BLaER1 treated with 17β-estradiol and CSF1 and Interleukin-3, amounts not matched to agents 10 nM and 100 nM (cell line): ENCODE results near the gene KRTAP5-5.
"Not testable (repeated sequence)": the region's sequence is repeated elsewhere in the genome, so short reads cannot be mapped to it uniquely, and the experiment has no call there.

Experiments
- H3K27ac ChIP-seq, 11 experiments: shearing (Covaris generic); formaldehyde crosslinking; 2 replicates each; pipeline ENCODE4 v1.8.1; 2022
- H3K27me3 ChIP-seq, 11 experiments: shearing (Covaris generic); formaldehyde crosslinking; 2 replicates each; pipeline ENCODE4 v1.8.1; 2022
- H3K36me3 ChIP-seq, 11 experiments: shearing (Covaris generic); formaldehyde crosslinking; 2 replicates each; pipeline ENCODE4 v1.8.1; 2022
- H3K4me1 ChIP-seq, 10 experiments: shearing (Covaris generic); formaldehyde crosslinking; 2 replicates each; pipeline ENCODE4 v1.8.1; 2022
- H3K4me2 ChIP-seq, 11 experiments: shearing (Covaris generic); formaldehyde crosslinking; 2 replicates each; pipeline ENCODE4 v1.8.1; 2022
- H3K4me3 ChIP-seq, 10 experiments: shearing (Covaris generic); formaldehyde crosslinking; 2 replicates each; pipeline ENCODE4 v1.8.1; 2022
- H3K9ac ChIP-seq, 11 experiments: shearing (Covaris generic); formaldehyde crosslinking; 2 replicates each; pipeline ENCODE4 v1.8.1; 2022
- H3K9me3 ChIP-seq, 11 experiments: shearing (Covaris generic); formaldehyde crosslinking; replicated peaks in 1 of 11; 2 replicates each; pipeline ENCODE4 v1.8.1; 2022
- H4K20me1 ChIP-seq, 11 experiments: shearing (Covaris generic); formaldehyde crosslinking; 2 replicates each; pipeline ENCODE4 v1.8.1; 2022
- Cebpa-rat ChIP-seq, 11 experiments: shearing (Covaris generic); IDR thresholded peaks; 2 replicates each; pipeline ENCODE4 v1.8.1; 2022

The KRTAP5-5 gene

GRCh38 chr11:1592628-1593027, 36.9 kb upstream of the KRTAP5-5 start:
- Histone ChIP-seq H4K20me1 (no peaks in the 10 kb centered on the region), H3K27me3 (0 out of 22 replicates have a peak, but pooled peaks cover 0 to 4% (median 0%) of the 10 kb centered on the region in 11 experiments), H3K4me3 (no peak overlapping the region), H3K4me2 (0 out of 22 replicates have a peak overlapping the region, but pooled peaks of 1 of the 11 experiments have one; percentile 10), H3K4me1 (peaks cover 31 to 52% (median 42%) of the 10 kb centered on the region in 10 experiments), H3K9me3 (peaks cover 0 to 31% (median 20%) of the 10 kb centered on the region in 11 experiments; a peak in 17 of 22 replicates), H3K9ac (no peak overlapping the region), H3K27ac (peak overlapping the region in 4 of 11 experiments; percentile 21 to 97 (median 62); a peak in 2 of 22 replicates), H3K36me3 (peaks cover 0 to 6% (median 0%) of the 10 kb centered on the region in 11 experiments; a peak in 3 of 22 replicates)
- no peak for TF ChIP-seq Cebpa-rat (IDR thresholded peaks at IDR 0.05)

- Histone ChIP-seq H3K4me2 (peak overlapping the region in 3 of 11 experiments; percentile 8 to 41 (median 37); a peak in 4 of 22 replicates), H3K4me1 (peaks cover 11 to 28% (median 20%) of the 10 kb centered on the region in 10 experiments; a peak in 18 of 20 replicates), H3K9me3 (peaks cover 0 to 15% (median 0%) of the 10 kb centered on the region in 11 experiments; a peak in 4 of 22 replicates)
- H3K27ac ChIP-seq, H3K36me3 ChIP-seq, H4K20me1 ChIP-seq, H3K9ac ChIP-seq, H3K4me3 ChIP-seq, H3K27me3 ChIP-seq: not testable (repeated sequence)
Measured at GRCh38 chr11:1595994-1596575, 33.5 kb upstream of the KRTAP5-5 start.

GRCh38 chr11:1596576-1597121, 32.9 kb upstream of the KRTAP5-5 start:
- H3K27ac ChIP-seq: not testable (repeated sequence)
- Histone ChIP-seq H3K4me2 (peak overlapping the region in 3 of 11 experiments; percentile 6 to 51 (median 28); a peak in 1 of 22 replicates), H3K9ac (0 out of 22 replicates have a peak overlapping the region, but pooled peaks of 1 of the 11 experiments have one; percentile 9)

GRCh38 chr11:1597331-1597993, 32.1 kb upstream of the KRTAP5-5 start:
- Histone ChIP-seq H3K27ac (0 out of 22 replicates have a peak overlapping the region, but pooled peaks of 1 of the 11 experiments have one; percentile 6), H3K4me2 (peak overlapping the region; percentile 0 to 52 (median 28); a peak in 13 of 22 replicates), H3K27me3 (peaks cover 0 to 4% (median 0%) of the 10 kb centered on the region in 11 experiments; a peak in 1 of 22 replicates), H3K9me3 (0 out of 22 replicates have a peak, but pooled peaks cover 0 to 4% (median 0%) of the 10 kb centered on the region in 11 experiments), H3K36me3 (no peaks in the 10 kb centered on the region), H3K4me1 (peaks cover 11 to 25% (median 20%) of the 10 kb centered on the region in 10 experiments; a peak in 18 of 20 replicates), H3K4me3 (no peak overlapping the region), H3K9ac (peak overlapping the region in 1 of 11 experiments; percentile 9; a peak in 1 of 22 replicates), H4K20me1 (no peaks in the 10 kb centered on the region)
- no peak for TF ChIP-seq Cebpa-rat (IDR thresholded peaks at IDR 0.05)

More at GRCh38 chr11:1596576-1597121, 32.9 kb upstream of the KRTAP5-5 start:
- peaks cover 11 to 25% (median 20%) of the 10 kb centered on the region in 10 experiments; a peak in 18 of 20 replicates for H3K4me1 ChIP-seq
- not testable (repeated sequence) for H3K27me3 ChIP-seq, H3K36me3 ChIP-seq, H3K4me3 ChIP-seq, H3K9me3 ChIP-seq, H4K20me1 ChIP-seq

DNA sequence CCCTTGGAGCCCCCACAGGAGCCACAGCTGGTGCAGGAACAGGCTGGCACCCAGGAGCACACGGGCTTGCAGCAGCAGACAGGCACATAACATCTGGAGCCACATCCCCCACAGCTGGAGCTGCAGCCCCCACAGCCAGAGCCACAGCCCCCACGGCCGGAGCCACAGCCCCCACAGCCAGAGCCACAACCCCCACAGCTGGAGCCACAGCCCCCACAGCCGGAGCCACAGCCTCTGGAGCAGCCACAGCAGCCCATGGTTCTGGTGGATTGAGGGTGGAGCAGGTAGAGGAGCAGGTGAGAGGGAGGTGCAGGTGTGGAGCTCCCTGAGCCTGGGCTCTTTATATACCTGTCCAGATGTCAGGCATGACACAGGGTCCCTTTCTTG, 31.6 kb upstream of the KRTAP5-5 start, which contains the start of gene KRTAP5-2:
Gene KRTAP5-2 (minus strand): TSS at position 301 of the 387 bp plus-strand sequence. CDS start 44 bp downstream, at position 257.
- Histone ChIP-seq H3K27ac (0 out of 22 replicates have a peak within 1 kb of the TSS, but pooled peaks of 1 of the 11 experiments have one; percentile 6), H3K9ac (peak within 1 kb of the TSS in 1 of 11 experiments; percentile 9; a peak in 1 of 22 replicates), H3K4me1 (peaks cover 11 to 25% (median 20%) of the 10 kb centered on the region in 10 experiments; a peak in 18 of 20 replicates), H3K27me3 (peaks cover 0 to 4% (median 0%) of the 10 kb centered on the region in 11 experiments; a peak in 1 of 22 replicates), H3K36me3 (no peaks in the 10 kb centered on the region), H3K4me2 (peak within 1 kb of the TSS; percentile 0 to 52 (median 28); a peak in 13 of 22 replicates), H3K9me3 (no peaks in the 10 kb centered on the region), H3K4me3 (no peak within 1 kb of the TSS), H4K20me1 (no peaks in the 10 kb centered on the region)
- no peak for TF ChIP-seq Cebpa-rat (IDR thresholded peaks at IDR 0.05)

DNA sequence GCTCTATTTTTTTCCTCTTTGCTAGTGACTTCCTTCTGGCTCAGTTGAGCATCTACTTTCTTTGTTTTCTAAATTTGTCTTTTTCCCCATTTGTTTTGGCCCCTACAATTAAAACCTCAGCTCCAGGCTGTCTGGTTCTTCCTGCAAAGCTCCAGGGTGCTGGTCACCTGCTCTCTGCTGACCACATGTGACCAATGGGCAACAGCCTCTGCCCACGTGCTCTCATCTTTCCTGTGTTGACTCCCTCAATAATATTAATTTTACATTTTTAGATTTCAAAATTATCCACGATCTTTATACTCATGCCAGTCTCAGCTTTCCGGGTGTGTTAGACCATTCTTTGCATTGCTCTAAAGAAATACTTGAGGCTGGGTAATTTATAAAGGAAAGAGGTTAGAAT, 31.2 kb upstream of the KRTAP5-5 start:
- H3K4me1 ChIP-seq: peaks cover 11 to 25% (median 20%) of the 10 kb centered on the region in 10 experiments; a peak in 18 of 20 replicates
- not testable (repeated sequence) for H3K36me3 ChIP-seq, H3K27ac ChIP-seq, H3K4me3 ChIP-seq, H3K27me3 ChIP-seq, H3K9me3 ChIP-seq, H4K20me1 ChIP-seq, H3K9ac ChIP-seq
- peak overlapping the region in 4 of 11 experiments; percentile 10 to 50 (median 32); a peak in 3 of 22 replicates for H3K4me2 ChIP-seq

- Histone ChIP-seq H4K20me1 (no peaks in the 10 kb centered on the region), H3K4me3 (no peak overlapping the region), H3K36me3 (no peaks in the 10 kb centered on the region), H3K4me1 (peaks cover 11 to 25% (median 20%) of the 10 kb centered on the region in 10 experiments; a peak in 18 of 20 replicates), H3K9me3 (no peaks in the 10 kb centered on the region), H3K9ac (no peak overlapping the region), H3K4me2 (no peak overlapping the region), H3K27ac (no peak overlapping the region), H3K27me3 (peaks cover 0 to 4% (median 0%) of the 10 kb centered on the region in 11 experiments; a peak in 1 of 22 replicates)
- TF ChIP-seq Cebpa-rat (IDR thresholded peaks at IDR 0.05): no peak
Measured at GRCh38 chr11:1598816-1599215, 30.8 kb upstream of the KRTAP5-5 start.

- Histone ChIP-seq H3K4me1 (peaks cover 11 to 27% (median 20%) of the 10 kb centered on the region in 10 experiments; a peak in 18 of 20 replicates), H3K4me3 (no peak overlapping the region), H3K36me3 (no peaks in the 10 kb centered on the region), H3K27ac (no peak overlapping the region), H3K9ac (no peak overlapping the region), H4K20me1 (no peaks in the 10 kb centered on the region), H3K9me3 (no peaks in the 10 kb centered on the region), H3K4me2 (no peak overlapping the region), H3K27me3 (peaks cover 0 to 4% (median 0%) of the 10 kb centered on the region in 11 experiments; a peak in 1 of 22 replicates)
- TF ChIP-seq Cebpa-rat (IDR thresholded peaks at IDR 0.05): no peak
Measured at GRCh38 chr11:1600626-1601025, 28.9 kb upstream of the KRTAP5-5 start.

GRCh38 chr11:1601663-1602062, 27.9 kb upstream of the KRTAP5-5 start:
- not testable (repeated sequence) for H4K20me1 ChIP-seq, H3K36me3 ChIP-seq, H3K4me2 ChIP-seq, H3K9me3 ChIP-seq, H3K27me3 ChIP-seq, H3K4me3 ChIP-seq, H3K9ac ChIP-seq, H3K27ac ChIP-seq
- H3K4me1 ChIP-seq: peaks cover 11 to 30% (median 22%) of the 10 kb centered on the region in 10 experiments; a peak in 17 of 20 replicates
